Measurements from ENCODE around the gene CYP19A1.

Gene CYP19A1

DNA sequence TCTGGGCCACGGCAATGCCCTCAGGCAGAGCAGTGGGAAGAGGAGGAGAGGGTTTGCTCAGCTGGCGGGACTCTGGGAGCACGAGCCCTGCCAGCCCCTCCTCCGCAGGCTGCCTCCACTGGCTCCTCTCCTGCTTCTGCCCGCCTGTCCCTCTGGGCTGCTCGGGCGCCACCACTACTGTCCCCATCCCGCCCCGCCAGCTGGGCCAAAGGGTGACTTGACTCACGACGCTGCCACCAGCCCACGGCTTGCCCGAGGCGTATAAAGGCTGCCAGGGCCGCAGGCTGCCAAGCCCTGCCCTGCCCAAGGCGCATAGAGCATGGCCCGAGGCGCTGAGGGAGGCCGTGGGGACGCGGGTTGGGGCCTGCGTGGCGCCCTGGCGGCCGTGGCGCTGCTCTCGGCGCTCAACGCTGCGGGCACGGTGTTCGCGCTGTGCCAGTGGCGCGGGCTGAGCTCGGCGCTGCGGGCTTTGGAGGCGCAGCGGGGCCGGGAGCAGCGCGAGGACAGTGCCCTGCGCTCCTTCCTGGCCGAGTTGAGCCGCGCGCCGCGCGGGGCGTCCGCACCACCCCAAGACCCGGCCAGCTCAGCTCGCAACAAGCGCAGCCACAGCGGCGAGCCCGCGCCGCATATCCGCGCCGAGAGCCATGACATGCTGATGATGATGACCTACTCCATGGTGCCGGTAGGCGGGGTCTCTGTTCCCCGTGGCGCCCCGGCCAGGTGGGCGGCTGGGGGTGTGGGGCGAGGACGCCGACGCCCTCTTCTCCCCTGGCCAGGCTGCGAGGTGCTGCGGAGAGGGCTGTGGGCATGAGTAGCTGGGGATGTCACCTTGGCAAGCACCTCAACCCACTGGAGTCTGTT, 3.2 kb upstream of the CYP19A1 start, which contains the start of gene GLDN:
Gene GLDN, plus strand, starts transcription at position 290 of the 861 bp plus-strand sequence. Its CDS starts 30 bp downstream, at position 320.
- no peaks in the 10 kb centered on the region for H3K36me3 ChIP-seq (ENCODE audit: insufficient read depth)
- no peak within 1 kb of the TSS for H3K27ac ChIP-seq
- no peak within 1 kb of the TSS for H3K4me3 ChIP-seq (IDR thresholded peaks at IDR 0.05; ENCODE audit: insufficient read depth, low read depth, low read length)
- H3K4me2 ChIP-seq, result no peak within 1 kb of the TSS
- no peaks in the 10 kb centered on the region for H3K79me2 ChIP-seq (ENCODE audit: insufficient read depth, low read depth)
- H2AFZ ChIP-seq (ENCODE audit: low read depth), result no peak within 1 kb of the TSS
- no peaks in the 10 kb centered on the region for H4K20me1 ChIP-seq (ENCODE audit: insufficient read depth)
- no peak within 1 kb of the TSS for H3K9ac ChIP-seq
- TF ChIP-seq, protein P1, sequence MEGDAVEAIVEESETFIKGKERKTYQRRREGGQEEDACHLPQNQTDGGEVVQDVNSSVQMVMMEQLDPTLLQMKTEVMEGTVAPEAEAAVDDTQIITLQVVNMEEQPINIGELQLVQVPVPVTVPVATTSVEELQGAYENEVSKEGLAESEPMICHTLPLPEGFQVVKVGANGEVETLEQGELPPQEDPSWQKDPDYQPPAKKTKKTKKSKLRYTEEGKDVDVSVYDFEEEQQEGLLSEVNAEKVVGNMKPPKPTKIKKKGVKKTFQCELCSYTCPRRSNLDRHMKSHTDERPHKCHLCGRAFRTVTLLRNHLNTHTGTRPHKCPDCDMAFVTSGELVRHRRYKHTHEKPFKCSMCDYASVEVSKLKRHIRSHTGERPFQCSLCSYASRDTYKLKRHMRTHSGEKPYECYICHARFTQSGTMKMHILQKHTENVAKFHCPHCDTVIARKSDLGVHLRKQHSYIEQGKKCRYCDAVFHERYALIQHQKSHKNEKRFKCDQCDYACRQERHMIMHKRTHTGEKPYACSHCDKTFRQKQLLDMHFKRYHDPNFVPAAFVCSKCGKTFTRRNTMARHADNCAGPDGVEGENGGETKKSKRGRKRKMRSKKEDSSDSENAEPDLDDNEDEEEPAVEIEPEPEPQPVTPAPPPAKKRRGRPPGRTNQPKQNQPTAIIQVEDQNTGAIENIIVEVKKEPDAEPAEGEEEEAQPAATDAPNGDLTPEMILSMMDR (conservative IDR thresholded peaks at IDR 0.05; ENCODE audit: low read depth, low read length), result no peak
- no peaks in the 10 kb centered on the region for H3K27me3 ChIP-seq (ENCODE audit: insufficient read depth, low read depth)
- H3K4me1 ChIP-seq (ENCODE audit: low read depth, poor library complexity, severe bottlenecking), result peaks cover 15% of the 10 kb centered on the region

DNA sequence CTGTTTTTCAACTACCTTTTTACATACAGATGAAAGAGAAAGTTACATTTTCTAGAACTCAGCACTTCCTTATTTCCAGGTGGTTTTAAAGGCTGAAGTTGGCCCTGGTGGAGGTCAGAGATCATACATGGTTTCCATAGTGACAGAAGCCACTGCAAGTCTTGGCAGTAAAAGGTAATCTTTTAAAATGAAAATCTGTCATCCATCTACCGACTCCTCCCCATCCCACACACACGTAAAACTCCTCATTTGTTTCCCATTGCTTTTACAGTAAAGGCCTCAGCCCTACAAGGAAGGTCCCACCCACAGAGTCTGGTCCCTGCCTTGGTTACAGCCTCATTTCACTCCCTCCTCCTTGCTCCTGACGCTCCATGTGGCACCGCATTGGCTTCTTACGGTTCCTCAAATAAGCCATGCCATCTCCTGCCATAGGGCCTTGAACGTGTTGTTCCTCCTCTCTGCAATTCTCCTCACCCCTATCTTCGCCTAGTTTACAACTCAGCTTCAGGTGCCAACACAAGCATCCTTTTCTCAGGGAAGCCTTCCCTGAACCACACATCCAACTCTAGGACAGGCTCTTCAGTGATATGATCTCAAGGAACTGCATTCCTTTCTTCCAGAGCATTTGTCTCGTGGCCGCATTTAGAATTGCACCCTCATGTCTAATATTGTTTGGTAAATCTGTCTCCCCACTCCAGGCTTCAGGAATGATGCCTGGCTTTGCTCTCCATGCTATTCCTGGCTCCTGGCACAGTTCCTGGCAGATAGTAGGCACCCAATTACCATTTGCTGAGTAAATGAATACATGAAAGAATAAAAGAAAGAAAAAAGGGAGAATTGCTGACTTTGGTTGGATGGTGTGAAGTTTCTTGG, 2.6 kb downstream of the CYP19A1 start:
- Histone ChIP-seq H3K27ac (no peak overlapping the region), H3K4me1 (ENCODE audit: low read depth, poor library complexity, severe bottlenecking) (peaks cover 56% of the 10 kb centered on the region), H3K27me3 (ENCODE audit: insufficient read depth, low read depth) (no peaks in the 10 kb centered on the region), H3K4me2 (peak overlapping the region; percentile 23; the same call in 1 of the 2 replicates), H3K4me3 (IDR thresholded peaks at IDR 0.05; ENCODE audit: insufficient read depth, low read depth, low read length) (no peak overlapping the region), H4K20me1 (ENCODE audit: insufficient read depth) (no peaks in the 10 kb centered on the region), H3K9ac (no peak overlapping the region), H3K36me3 (ENCODE audit: insufficient read depth) (no peaks in the 10 kb centered on the region), H2AFZ (ENCODE audit: low read depth) (no peak overlapping the region), H3K79me2 (ENCODE audit: insufficient read depth, low read depth) (no peaks in the 10 kb centered on the region)
- TF ChIP-seq, protein P1 (conservative IDR thresholded peaks at IDR 0.05; ENCODE audit: low read depth, low read length), result no peak

DNA sequence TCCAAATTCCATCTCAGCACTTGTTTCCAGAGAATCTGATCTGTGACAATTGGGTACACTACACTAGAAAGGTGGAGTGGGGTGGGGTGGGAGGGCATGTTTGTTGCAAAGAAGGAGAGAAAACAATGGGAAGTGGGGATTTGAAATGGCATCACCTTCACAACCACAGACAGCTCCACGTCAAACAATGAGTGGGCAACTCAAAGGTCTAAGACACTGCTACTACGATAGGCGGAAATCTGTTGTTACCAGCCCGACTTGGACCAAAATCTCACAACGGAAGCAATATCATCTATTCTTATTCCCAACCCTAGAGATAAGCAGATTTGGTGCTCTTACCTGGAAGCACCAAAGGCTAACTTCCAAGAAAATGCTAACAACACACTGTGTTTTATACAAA, 3.3 kb downstream of the CYP19A1 start:
- Histone ChIP-seq H3K9ac (no peak overlapping the region), H4K20me1 (ENCODE audit: insufficient read depth) (no peaks in the 10 kb centered on the region), H3K4me2 (peak overlapping the region; percentile 23; the same call in 1 of the 2 replicates), H3K27ac (no peak overlapping the region), H3K36me3 (ENCODE audit: insufficient read depth) (no peaks in the 10 kb centered on the region), H3K79me2 (ENCODE audit: insufficient read depth, low read depth) (no peaks in the 10 kb centered on the region), H3K4me1 (ENCODE audit: low read depth, poor library complexity, severe bottlenecking) (peaks cover 56% of the 10 kb centered on the region), H3K27me3 (ENCODE audit: insufficient read depth, low read depth) (no peaks in the 10 kb centered on the region), H3K4me3 (IDR thresholded peaks at IDR 0.05; ENCODE audit: insufficient read depth, low read depth, low read length) (no peak overlapping the region), H2AFZ (ENCODE audit: low read depth) (no peak overlapping the region)
- TF ChIP-seq, protein P1 (conservative IDR thresholded peaks at IDR 0.05; ENCODE audit: low read depth, low read length), result no peak

DNA sequence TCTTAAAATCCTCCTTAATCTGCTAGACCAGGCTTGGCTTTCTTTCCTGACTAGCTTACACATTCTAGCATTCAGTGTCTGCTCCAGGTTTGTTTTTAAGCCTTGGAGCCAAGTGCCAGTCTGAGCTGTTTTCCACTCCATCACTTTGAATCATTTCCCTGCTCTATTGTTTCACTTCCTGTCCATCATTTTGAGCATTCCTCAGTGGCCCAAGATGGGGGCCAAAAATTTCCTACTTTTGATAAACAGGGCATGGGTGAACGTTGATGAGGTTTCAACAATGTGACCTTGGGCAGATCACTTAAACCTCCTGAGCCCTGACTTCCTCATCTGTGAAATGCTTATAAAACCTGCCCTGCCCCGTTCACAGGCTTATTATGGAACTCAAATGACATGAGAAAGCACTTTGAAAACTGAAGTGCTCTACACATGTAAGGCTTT, 4.4 kb downstream of the CYP19A1 start:
- H3K27ac ChIP-seq, result no peak overlapping the region
- no peak overlapping the region for H2AFZ ChIP-seq (ENCODE audit: low read depth)
- no peaks in the 10 kb centered on the region for H4K20me1 ChIP-seq (ENCODE audit: insufficient read depth)
- H3K4me1 ChIP-seq (ENCODE audit: low read depth, poor library complexity, severe bottlenecking), result peaks cover 56% of the 10 kb centered on the region
- H3K79me2 ChIP-seq (ENCODE audit: insufficient read depth, low read depth), result no peaks in the 10 kb centered on the region
- H3K4me3 ChIP-seq (IDR thresholded peaks at IDR 0.05; ENCODE audit: insufficient read depth, low read depth, low read length), result no peak overlapping the region
- no peak overlapping the region for H3K9ac ChIP-seq
- peak overlapping the region; percentile 23 for H3K4me2 ChIP-seq
- no peaks in the 10 kb centered on the region for H3K27me3 ChIP-seq (ENCODE audit: insufficient read depth, low read depth)
- TF ChIP-seq, protein P1 (conservative IDR thresholded peaks at IDR 0.05; ENCODE audit: low read depth, low read length), result no peak
- no peaks in the 10 kb centered on the region for H3K36me3 ChIP-seq (ENCODE audit: insufficient read depth)

All from KMS-11 (cell line).